Measurements from ENCODE around the gene ABCC3.

The ABCC3 gene

GRCh38 chr17:50653738-50654137, 19.1 kb downstream of the ABCC3 start:
- H3K27me3 ChIP-seq (ENCODE audit: control insufficient read depth, insufficient read depth, low read length): no peaks in the 10 kb centered on the region
- no peak overlapping the region for H3K4me3 ChIP-seq (ENCODE audit: low read depth, low read length)
- H3K9me3 ChIP-seq (ENCODE audit: control insufficient read depth, insufficient read depth, low read depth, low read length): no peaks in the 10 kb centered on the region
- no peak overlapping the region for H3K27ac ChIP-seq (ENCODE audit: low read depth, low read length)
- H3K9ac ChIP-seq (ENCODE audit: low read length): no peak overlapping the region
- no peaks in the 10 kb centered on the region for H3K36me3 ChIP-seq (ENCODE audit: control insufficient read depth, insufficient read depth, low read length)
- no peaks in the 10 kb centered on the region; the same call in 1 of the 2 replicates for H3K4me1 ChIP-seq (ENCODE audit: control insufficient read depth, insufficient read depth, low read length)

- no peaks in the 10 kb centered on the region for H3K36me3 ChIP-seq (ENCODE audit: control insufficient read depth, insufficient read depth, low read length)
Measured at GRCh38 chr17:50656509-50656908, 21.8 kb downstream of the ABCC3 start.

GRCh38 chr17:50657054-50657453, 22.4 kb downstream of the ABCC3 start:
- Histone ChIP-seq H3K4me1 (ENCODE audit: control insufficient read depth, insufficient read depth, low read length) (peaks cover 23% of the 10 kb centered on the region), H3K36me3 (ENCODE audit: control insufficient read depth, insufficient read depth, low read length) (no peaks in the 10 kb centered on the region), H3K4me3 (ENCODE audit: low read depth, low read length) (no peak overlapping the region), H3K27ac (ENCODE audit: low read depth, low read length) (no peak overlapping the region), H3K9ac (ENCODE audit: low read length) (no peak overlapping the region), H3K27me3 (ENCODE audit: control insufficient read depth, insufficient read depth, low read length) (no peaks in the 10 kb centered on the region), H3K9me3 (ENCODE audit: control insufficient read depth, insufficient read depth, low read depth, low read length) (no peaks in the 10 kb centered on the region)

More at GRCh38 chr17:50656509-50656908, 21.8 kb downstream of the ABCC3 start:
- H3K4me1 ChIP-seq (ENCODE audit: control insufficient read depth, insufficient read depth, low read length): peaks cover 17% of the 10 kb centered on the region
- H3K9me3 ChIP-seq (ENCODE audit: control insufficient read depth, insufficient read depth, low read depth, low read length): no peaks in the 10 kb centered on the region
- no peak overlapping the region for H3K27ac ChIP-seq (ENCODE audit: low read depth, low read length)
- no peak overlapping the region for H3K4me3 ChIP-seq (ENCODE audit: low read depth, low read length)
- no peak overlapping the region for H3K9ac ChIP-seq (ENCODE audit: low read length)
- no peaks in the 10 kb centered on the region for H3K27me3 ChIP-seq (ENCODE audit: control insufficient read depth, insufficient read depth, low read length)

- no peaks in the 10 kb centered on the region for H3K9me3 ChIP-seq (ENCODE audit: control insufficient read depth, insufficient read depth, low read depth, low read length)
- H3K27me3 ChIP-seq (ENCODE audit: control insufficient read depth, insufficient read depth, low read length): no peaks in the 10 kb centered on the region
- H3K4me3 ChIP-seq (ENCODE audit: low read depth, low read length): no peak overlapping the region
- no peaks in the 10 kb centered on the region for H3K36me3 ChIP-seq (ENCODE audit: control insufficient read depth, insufficient read depth, low read length)
- H3K9ac ChIP-seq (ENCODE audit: low read length): no peak overlapping the region
- no peak overlapping the region for H3K27ac ChIP-seq (ENCODE audit: low read depth, low read length)
- H3K4me1 ChIP-seq (ENCODE audit: control insufficient read depth, insufficient read depth, low read length): peaks cover 26% of the 10 kb centered on the region
Measured at GRCh38 chr17:50657627-50658026, 22.9 kb downstream of the ABCC3 start.

GRCh38 chr17:50658616-50659015, 23.9 kb downstream of the ABCC3 start:
- Histone ChIP-seq H3K4me3 (ENCODE audit: low read depth, low read length) (no peak overlapping the region), H3K36me3 (ENCODE audit: control insufficient read depth, insufficient read depth, low read length) (no peaks in the 10 kb centered on the region), H3K9me3 (ENCODE audit: control insufficient read depth, insufficient read depth, low read depth, low read length) (no peaks in the 10 kb centered on the region), H3K27ac (ENCODE audit: low read depth, low read length) (no peak overlapping the region), H3K9ac (ENCODE audit: low read length) (no peak overlapping the region), H3K27me3 (ENCODE audit: control insufficient read depth, insufficient read depth, low read length) (no peaks in the 10 kb centered on the region), H3K4me1 (ENCODE audit: control insufficient read depth, insufficient read depth, low read length) (peaks cover 26% of the 10 kb centered on the region)

- Histone ChIP-seq H3K4me3 (ENCODE audit: low read depth, low read length) (no peak overlapping the region), H3K4me1 (ENCODE audit: control insufficient read depth, insufficient read depth, low read length) (peaks cover 26% of the 10 kb centered on the region), H3K36me3 (ENCODE audit: control insufficient read depth, insufficient read depth, low read length) (no peaks in the 10 kb centered on the region), H3K9ac (ENCODE audit: low read length) (no peak overlapping the region), H3K27me3 (ENCODE audit: control insufficient read depth, insufficient read depth, low read length) (no peaks in the 10 kb centered on the region), H3K9me3 (ENCODE audit: control insufficient read depth, insufficient read depth, low read depth, low read length) (no peaks in the 10 kb centered on the region), H3K27ac (ENCODE audit: low read depth, low read length) (no peak overlapping the region)
Measured at GRCh38 chr17:50659179-50659578, 24.5 kb downstream of the ABCC3 start.

- H3K27ac ChIP-seq (ENCODE audit: low read depth, low read length): no peak overlapping the region
- H3K27me3 ChIP-seq (ENCODE audit: control insufficient read depth, insufficient read depth, low read length): no peaks in the 10 kb centered on the region
- no peak overlapping the region for H3K9ac ChIP-seq (ENCODE audit: low read length)
- H3K4me3 ChIP-seq (ENCODE audit: low read depth, low read length): no peak overlapping the region
- no peaks in the 10 kb centered on the region for H3K9me3 ChIP-seq (ENCODE audit: control insufficient read depth, insufficient read depth, low read depth, low read length)
- no peaks in the 10 kb centered on the region for H3K36me3 ChIP-seq (ENCODE audit: control insufficient read depth, insufficient read depth, low read length)
- H3K4me1 ChIP-seq (ENCODE audit: control insufficient read depth, insufficient read depth, low read length): peaks cover 26% of the 10 kb centered on the region
Measured at GRCh38 chr17:50660042-50660886, 25.6 kb downstream of the ABCC3 start.

- no peak overlapping the region for H3K27ac ChIP-seq (ENCODE audit: low read depth, low read length)
- H3K9me3 ChIP-seq (ENCODE audit: control insufficient read depth, insufficient read depth, low read depth, low read length): no peaks in the 10 kb centered on the region
- no peaks in the 10 kb centered on the region for H3K27me3 ChIP-seq (ENCODE audit: control insufficient read depth, insufficient read depth, low read length)
- no peaks in the 10 kb centered on the region for H3K36me3 ChIP-seq (ENCODE audit: control insufficient read depth, insufficient read depth, low read length)
- H3K4me1 ChIP-seq (ENCODE audit: control insufficient read depth, insufficient read depth, low read length): peaks cover 26% of the 10 kb centered on the region
- H3K4me3 ChIP-seq (ENCODE audit: low read depth, low read length): no peak overlapping the region
- peak overlapping the region; percentile 4 for H3K9ac ChIP-seq (ENCODE audit: low read length)
Measured at GRCh38 chr17:50660887-50661345, 26.2 kb downstream of the ABCC3 start.

GRCh38 chr17:50661348-50661747, 26.7 kb downstream of the ABCC3 start:
- no peaks in the 10 kb centered on the region for H3K27me3 ChIP-seq (ENCODE audit: control insufficient read depth, insufficient read depth, low read length)
- H3K4me1 ChIP-seq (ENCODE audit: control insufficient read depth, insufficient read depth, low read length): peaks cover 26% of the 10 kb centered on the region

GRCh38 chr17:50661795-50662391, 27.2 kb downstream of the ABCC3 start:
- Histone ChIP-seq H3K4me1 (ENCODE audit: control insufficient read depth, insufficient read depth, low read length) (peaks cover 26% of the 10 kb centered on the region), H3K27ac (ENCODE audit: low read depth, low read length) (peak overlapping the region; percentile 50; the same call in 1 of the 2 replicates), H3K9me3 (ENCODE audit: control insufficient read depth, insufficient read depth, low read depth, low read length) (no peaks in the 10 kb centered on the region), H3K9ac (ENCODE audit: low read length) (peak overlapping the region; percentile 9), H3K36me3 (ENCODE audit: control insufficient read depth, insufficient read depth, low read length) (no peaks in the 10 kb centered on the region), H3K27me3 (ENCODE audit: control insufficient read depth, insufficient read depth, low read length) (no peaks in the 10 kb centered on the region), H3K4me3 (ENCODE audit: low read depth, low read length) (no peak overlapping the region)

More at GRCh38 chr17:50661348-50661747, 26.7 kb downstream of the ABCC3 start:
- Histone ChIP-seq H3K4me3 (ENCODE audit: low read depth, low read length) (no peak overlapping the region), H3K27ac (ENCODE audit: low read depth, low read length) (peak overlapping the region; percentile 50; the same call in 1 of the 2 replicates), H3K9me3 (ENCODE audit: control insufficient read depth, insufficient read depth, low read depth, low read length) (no peaks in the 10 kb centered on the region), H3K36me3 (ENCODE audit: control insufficient read depth, insufficient read depth, low read length) (no peaks in the 10 kb centered on the region), H3K9ac (ENCODE audit: low read length) (peak overlapping the region; percentile 9)

GRCh38 chr17:50662632-50663225, 28.0 kb downstream of the ABCC3 start:
- Histone ChIP-seq H3K4me3 (ENCODE audit: low read depth, low read length) (no peak overlapping the region), H3K36me3 (ENCODE audit: control insufficient read depth, insufficient read depth, low read length) (no peaks in the 10 kb centered on the region), H3K27me3 (ENCODE audit: control insufficient read depth, insufficient read depth, low read length) (no peaks in the 10 kb centered on the region), H3K9me3 (ENCODE audit: control insufficient read depth, insufficient read depth, low read depth, low read length) (no peaks in the 10 kb centered on the region), H3K9ac (ENCODE audit: low read length) (no peak overlapping the region), H3K4me1 (ENCODE audit: control insufficient read depth, insufficient read depth, low read length) (peaks cover 27% of the 10 kb centered on the region), H3K27ac (ENCODE audit: low read depth, low read length) (no peak overlapping the region)

All from HUES6 (cell line).